Myocyte (in vitro differentiated cells): ENCODE measurements around the gene HORMAD1. TPM values are rescaled to one million over a fixed set of nuclear protein-coding genes. Genes with fewer than 3 reads are reported as not detected.
A peak's percentile ranks its signal among the peaks of the same experiment; 100 is the strongest.
"Not testable (repeated sequence)": the region's sequence is repeated elsewhere in the genome, so short reads cannot be mapped to it uniquely, and the experiment has no call there.

ENCODE experiments used
- DNase-seq: peaks from one replicate; pipeline ENCODE4 v3.0.0-alpha.2; 2012; ENCODE audit warnings: low read depth
- polyA plus RNA-seq: library from polyadenylated mRNA; unstranded; fragments of >200 nt; gene quantifications from one replicate; pipeline ENCODE4 v1.2.1, GENCODE V29; 2012; ENCODE audit warnings: missing spikeins
- total RNA-seq: library from RNA; depleted of rRNA; stranded (reverse); fragments of >200 nt; gene quantifications from 2 replicates; pipeline ENCODE4 v1.2.3, GENCODE V29; 2014

The HORMAD1 gene
- not detected in 2 replicates for total RNA-seq
- polyA plus RNA-seq, result not detected

GRCh38 chr1:150720703-150721102, at the start of gene HORMAD1:
TSS of gene HORMAD1 (minus strand) at chr1:150720895. CDS start at chr1:150719505, 1,390 bp downstream.
- DNase-seq, result no peak

- DNase-seq, result not testable (repeated sequence)
These were observed 47.0 kb upstream of the HORMAD1 start for GRCh38 chr1:150767704-150768103.

- DNase-seq, result not testable (repeated sequence)
These were observed 45.2 kb upstream of the HORMAD1 start for GRCh38 chr1:150765977-150766301.

- no peak for DNase-seq
These were observed 44.7 kb upstream of the HORMAD1 start, which contains the start of gene CTSS for GRCh38 chr1:150765296-150765976. TSS of gene CTSS (minus strand) at chr1:150765778. CDS start at chr1:150764763, 1,015 bp downstream.

GRCh38 chr1:150764617-150765101, 44.0 kb upstream of the HORMAD1 start:
- peak; percentile 40 for DNase-seq

- DNase-seq, result no peak
These were observed 42.3 kb upstream of the HORMAD1 start for GRCh38 chr1:150763018-150763417.

GRCh38 chr1:150762552-150762951, 41.9 kb upstream of the HORMAD1 start:
- no peak for DNase-seq

GRCh38 chr1:150761801-150762200, 41.1 kb upstream of the HORMAD1 start:
- no peak for DNase-seq

GRCh38 chr1:150760013-150760412, 39.3 kb upstream of the HORMAD1 start:
- no peak for DNase-seq

- DNase-seq, result no peak
These were observed 32.7 kb upstream of the HORMAD1 start for GRCh38 chr1:150753416-150753815.

GRCh38 chr1:150751443-150751842, 30.7 kb upstream of the HORMAD1 start:
- DNase-seq, result no peak

- DNase-seq, result no peak
These were observed 29.1 kb upstream of the HORMAD1 start for GRCh38 chr1:150749720-150750311.

GRCh38 chr1:150748878-150749719, 28.4 kb upstream of the HORMAD1 start:
- no peak for DNase-seq

- no peak for DNase-seq
These were observed 9.5 kb upstream of the HORMAD1 start for GRCh38 chr1:150730130-150730721.

GRCh38 chr1:150724336-150724735, 3.6 kb upstream of the HORMAD1 start:
- DNase-seq, result no peak

- no peak for DNase-seq
These were observed 597 bp downstream of the HORMAD1 start for GRCh38 chr1:150720098-150720497.

- DNase-seq, result no peak
These were observed 2.3 kb downstream of the HORMAD1 start for GRCh38 chr1:150718225-150718891.

GRCh38 chr1:150709031-150709430, 11.7 kb downstream of the HORMAD1 start:
- not testable (repeated sequence) for DNase-seq

- no peak for DNase-seq
These were observed 12.1 kb downstream of the HORMAD1 start for GRCh38 chr1:150708595-150708994.

- DNase-seq, result no peak
These were observed 14.6 kb downstream of the HORMAD1 start for GRCh38 chr1:150706091-150706490.

- DNase-seq, result no peak
These were observed 17.3 kb downstream of the HORMAD1 start for GRCh38 chr1:150703427-150703826.
